Urothelium cell line (cell line): ENCODE data around the gene ZBTB17.
"Not testable (repeated sequence)": the region's sequence is repeated elsewhere in the genome, so short reads cannot be mapped to it uniquely, and the experiment has no call there.

Source experiments
- DNase-seq: peaks from one replicate; pipeline ENCODE4 v3.0.0; 2011; ENCODE audit warnings: low spot score, mixed read lengths
- FAIRE-seq: peaks from 2 replicates; lab custom pipeline; 2011; peaks lifted over from hg19 to GRCh38; lab: Jason Lieb, UNC

The ZBTB17 gene

DNA sequence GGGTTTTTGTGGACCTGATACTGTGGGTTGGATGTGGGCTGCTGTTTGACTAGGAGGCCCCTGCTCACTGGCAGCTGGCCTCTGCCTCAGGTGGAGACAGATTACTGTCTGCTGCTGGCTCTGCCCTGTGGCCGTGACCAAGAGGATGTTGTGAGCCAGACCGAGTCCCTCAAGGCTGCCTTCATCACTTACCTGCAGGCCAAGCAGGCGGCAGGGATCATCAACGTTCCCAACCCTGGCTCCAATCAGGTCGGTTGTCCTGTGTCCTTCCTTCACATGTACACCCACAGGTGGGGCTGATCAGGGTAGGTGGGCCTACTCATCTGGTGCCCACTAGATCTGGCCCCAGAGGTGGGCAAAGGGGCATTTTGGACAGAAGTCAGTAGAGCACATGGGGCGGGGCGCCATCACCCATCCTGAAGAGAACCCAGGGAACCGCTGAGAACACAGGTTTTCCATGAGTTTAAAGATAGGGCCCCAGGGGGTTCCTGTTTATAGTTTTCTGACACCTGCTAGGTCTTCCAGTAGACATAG lies 37.2 kb downstream of the ZBTB17 start:
- DNase-seq (no peak), FAIRE-seq (no peak)

DNA sequence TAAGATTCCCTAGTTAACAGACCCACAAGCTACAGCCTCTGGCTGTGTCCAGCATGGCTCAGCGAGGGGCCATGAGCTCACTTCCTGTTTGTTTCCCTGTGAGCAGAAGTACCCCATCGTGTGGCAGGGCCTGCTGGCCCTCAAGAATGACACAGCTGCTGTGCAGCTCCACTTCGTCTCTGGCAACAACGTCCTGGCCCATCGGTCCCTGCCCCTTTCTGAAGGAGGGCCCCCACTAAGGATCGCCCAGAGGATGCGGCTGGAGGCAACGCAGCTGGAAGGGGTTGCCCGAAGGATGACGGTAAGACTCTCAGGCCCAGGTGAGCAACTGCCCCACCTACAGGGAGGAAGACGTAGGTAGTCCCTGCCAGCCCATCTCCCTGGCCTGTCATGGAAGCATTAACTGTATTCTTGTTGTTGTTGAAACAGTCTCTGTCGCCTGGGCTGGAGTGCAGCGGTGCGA lies 38.2 kb downstream of the ZBTB17 start:
- no peak for DNase-seq
- no peak for FAIRE-seq

DNA sequence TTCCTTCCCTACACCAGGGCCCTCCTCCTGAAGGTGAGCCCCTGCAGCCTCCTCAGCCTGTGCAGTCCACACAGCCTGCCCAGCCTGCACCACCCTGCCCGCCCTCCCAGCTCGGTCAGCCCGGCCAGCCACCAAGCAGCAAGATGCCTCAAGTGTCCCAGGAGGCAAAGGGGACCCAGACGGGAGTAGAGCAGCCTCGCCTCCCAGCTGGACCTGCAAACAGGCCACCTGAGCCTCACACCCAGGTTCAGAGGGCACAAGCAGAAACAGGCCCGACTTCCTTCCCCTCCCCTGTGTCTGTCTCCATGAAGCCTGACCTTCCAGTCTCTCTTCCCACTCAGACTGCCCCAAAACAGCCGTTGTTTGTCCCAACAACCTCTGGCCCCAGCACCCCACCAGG lies 38.8 kb downstream of the ZBTB17 start:
- FAIRE-seq (no peak), DNase-seq (no peak)

DNA sequence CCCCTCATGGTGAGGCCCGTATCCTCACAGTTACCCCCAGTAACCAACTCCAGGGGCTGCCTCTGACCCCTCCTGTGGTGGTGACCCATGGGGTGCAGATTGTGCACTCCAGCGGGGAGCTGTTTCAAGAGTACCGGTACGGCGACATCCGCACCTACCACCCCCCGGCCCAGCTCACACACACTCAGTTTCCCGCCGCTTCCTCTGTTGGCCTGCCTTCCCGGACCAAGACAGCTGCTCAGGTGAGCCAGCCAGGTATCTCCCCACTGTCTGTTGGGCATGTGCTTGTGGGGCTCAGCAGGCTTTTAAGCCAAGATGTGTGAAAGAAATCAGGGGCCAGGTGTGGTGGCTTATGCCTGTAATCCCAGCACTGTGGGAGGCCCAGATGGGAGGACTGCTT lies 39.9 kb downstream of the ZBTB17 start:
- DNase-seq, result no peak
- no peak for FAIRE-seq

DNA sequence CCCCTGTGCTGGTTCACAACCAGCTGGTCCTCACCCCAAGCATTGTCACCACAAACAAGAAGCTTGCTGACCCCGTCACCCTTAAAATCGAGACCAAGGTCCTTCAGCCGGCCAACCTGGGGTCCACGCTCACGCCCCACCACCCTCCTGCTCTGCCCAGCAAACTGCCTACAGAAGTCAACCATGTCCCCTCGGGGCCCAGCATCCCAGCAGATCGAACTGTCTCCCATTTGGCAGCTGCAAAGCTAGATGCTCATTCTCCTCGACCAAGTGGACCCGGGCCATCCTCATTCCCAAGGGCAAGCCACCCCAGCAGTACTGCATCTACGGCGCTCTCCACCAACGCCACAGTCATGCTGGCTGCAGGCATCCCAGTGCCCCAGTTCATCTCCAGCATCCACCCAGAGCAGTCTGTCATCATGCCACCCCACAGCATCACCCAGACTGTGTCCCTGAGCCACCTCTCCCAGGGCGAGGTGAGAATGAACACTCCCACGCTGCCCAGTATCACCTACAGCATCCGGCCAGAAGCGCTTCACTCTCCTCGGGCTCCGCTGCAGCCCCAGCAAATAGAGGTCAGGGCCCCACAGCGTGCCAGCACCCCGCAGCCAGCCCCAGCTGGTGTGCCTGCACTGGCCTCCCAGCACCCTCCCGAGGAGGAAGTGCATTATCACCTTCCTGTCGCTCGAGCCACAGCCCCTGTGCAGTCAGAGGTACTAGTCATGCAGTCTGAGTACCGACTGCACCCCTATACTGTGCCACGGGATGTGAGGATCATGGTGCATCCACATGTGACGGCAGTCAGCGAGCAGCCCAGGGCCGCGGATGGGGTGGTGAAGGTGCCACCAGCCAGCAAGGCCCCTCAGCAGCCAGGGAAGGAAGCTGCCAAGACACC lies 40.6 kb downstream of the ZBTB17 start:
- no peak for FAIRE-seq

DNA sequence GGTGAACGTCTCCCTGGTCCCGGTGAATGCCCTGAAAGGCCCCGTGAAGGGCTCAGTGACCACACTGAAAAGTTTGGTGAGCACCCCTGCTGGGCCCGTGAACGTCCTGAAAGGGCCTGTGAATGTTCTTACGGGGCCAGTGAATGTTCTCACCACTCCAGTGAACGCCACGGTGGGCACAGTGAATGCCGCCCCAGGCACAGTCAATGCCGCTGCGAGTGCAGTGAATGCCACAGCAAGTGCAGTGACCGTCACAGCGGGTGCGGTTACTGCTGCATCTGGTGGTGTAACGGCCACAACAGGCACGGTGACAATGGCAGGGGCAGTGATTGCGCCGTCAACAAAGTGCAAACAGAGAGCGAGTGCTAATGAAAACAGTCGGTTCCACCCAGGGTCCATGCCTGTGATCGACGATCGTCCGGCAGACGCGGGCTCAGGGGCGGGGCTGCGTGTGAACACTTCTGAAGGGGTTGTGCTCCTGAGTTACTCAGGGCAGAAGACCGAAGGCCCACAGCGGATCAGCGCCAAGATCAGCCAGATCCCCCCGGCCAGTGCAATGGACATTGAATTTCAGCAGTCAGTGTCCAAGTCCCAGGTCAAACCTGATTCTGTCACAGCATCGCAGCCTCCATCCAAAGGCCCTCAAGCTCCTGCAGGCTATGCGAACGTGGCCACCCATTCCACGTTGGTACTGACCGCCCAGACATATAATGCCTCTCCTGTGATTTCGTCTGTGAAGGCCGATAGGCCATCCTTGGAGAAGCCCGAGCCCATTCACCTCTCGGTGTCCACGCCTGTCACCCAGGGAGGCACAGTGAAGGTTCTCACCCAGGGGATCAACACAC lies 41.5 kb downstream of the ZBTB17 start:
- DNase-seq (no peak), FAIRE-seq (no peak)

More for the DNA sequence above, 40.6 kb downstream of the ZBTB17 start:
- no peak for DNase-seq

DNA sequence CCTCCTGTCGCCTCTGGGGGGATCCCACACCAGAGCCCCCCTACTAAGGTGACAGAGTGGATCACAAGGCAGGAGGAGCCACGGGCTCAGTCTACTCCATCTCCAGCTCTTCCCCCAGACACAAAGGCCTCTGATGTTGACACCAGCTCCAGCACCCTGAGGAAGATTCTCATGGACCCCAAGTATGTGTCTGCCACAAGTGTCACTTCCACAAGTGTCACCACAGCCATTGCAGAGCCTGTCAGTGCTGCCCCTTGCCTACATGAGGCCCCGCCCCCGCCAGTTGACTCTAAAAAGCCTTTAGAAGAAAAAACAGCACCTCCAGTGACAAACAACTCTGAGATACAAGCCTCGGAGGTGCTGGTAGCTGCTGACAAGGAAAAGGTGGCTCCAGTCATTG lies 42.2 kb downstream of the ZBTB17 start:
- no peak for FAIRE-seq
- no peak for DNase-seq

DNA sequence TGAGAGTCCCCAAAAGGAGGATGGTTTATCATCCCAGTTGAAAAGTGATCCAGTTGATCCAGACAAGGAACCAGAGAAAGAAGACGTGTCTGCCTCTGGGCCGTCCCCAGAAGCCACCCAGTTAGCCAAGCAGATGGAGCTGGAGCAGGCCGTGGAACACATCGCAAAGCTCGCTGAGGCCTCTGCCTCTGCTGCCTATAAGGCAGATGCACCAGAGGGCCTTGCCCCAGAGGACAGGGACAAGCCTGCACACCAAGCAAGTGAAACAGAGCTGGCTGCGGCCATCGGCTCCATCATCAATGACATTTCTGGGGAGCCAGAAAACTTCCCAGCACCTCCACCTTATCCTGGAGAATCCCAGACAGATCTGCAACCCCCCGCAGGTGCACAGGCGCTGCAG lies 43.3 kb downstream of the ZBTB17 start:
- DNase-seq (no peak), FAIRE-seq (no peak)

DNA sequence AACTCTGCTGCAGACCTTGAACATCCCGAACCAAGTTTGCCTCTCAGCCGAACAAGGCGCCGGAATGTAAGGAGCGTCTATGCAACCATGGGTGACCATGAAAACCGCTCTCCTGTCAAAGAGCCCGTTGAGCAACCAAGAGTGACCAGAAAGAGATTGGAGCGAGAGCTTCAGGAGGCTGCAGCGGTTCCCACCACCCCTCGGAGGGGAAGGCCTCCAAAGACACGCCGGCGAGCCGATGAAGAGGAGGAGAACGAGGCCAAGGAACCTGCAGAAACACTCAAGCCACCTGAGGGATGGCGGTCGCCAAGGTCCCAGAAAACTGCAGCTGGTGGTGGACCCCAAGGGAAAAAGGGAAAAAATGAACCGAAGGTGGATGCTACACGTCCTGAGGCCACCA lies 44.0 kb downstream of the ZBTB17 start:
- no peak for FAIRE-seq
- no peak for DNase-seq

DNA sequence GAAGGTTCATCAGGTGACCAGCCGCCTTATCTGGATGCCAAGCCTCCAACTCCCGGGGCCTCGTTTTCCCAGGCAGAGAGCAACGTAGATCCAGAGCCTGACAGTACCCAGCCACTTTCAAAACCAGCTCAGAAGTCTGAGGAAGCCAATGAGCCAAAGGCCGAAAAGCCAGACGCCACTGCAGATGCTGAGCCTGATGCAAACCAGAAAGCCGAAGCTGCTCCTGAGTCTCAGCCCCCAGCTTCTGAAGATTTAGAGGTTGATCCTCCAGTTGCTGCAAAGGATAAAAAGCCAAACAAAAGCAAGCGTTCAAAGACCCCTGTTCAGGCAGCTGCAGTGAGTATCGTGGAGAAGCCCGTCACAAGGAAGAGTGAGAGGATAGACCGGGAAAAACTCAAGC lies 44.5 kb downstream of the ZBTB17 start:
- FAIRE-seq, result no peak
- no peak for DNase-seq

DNA sequence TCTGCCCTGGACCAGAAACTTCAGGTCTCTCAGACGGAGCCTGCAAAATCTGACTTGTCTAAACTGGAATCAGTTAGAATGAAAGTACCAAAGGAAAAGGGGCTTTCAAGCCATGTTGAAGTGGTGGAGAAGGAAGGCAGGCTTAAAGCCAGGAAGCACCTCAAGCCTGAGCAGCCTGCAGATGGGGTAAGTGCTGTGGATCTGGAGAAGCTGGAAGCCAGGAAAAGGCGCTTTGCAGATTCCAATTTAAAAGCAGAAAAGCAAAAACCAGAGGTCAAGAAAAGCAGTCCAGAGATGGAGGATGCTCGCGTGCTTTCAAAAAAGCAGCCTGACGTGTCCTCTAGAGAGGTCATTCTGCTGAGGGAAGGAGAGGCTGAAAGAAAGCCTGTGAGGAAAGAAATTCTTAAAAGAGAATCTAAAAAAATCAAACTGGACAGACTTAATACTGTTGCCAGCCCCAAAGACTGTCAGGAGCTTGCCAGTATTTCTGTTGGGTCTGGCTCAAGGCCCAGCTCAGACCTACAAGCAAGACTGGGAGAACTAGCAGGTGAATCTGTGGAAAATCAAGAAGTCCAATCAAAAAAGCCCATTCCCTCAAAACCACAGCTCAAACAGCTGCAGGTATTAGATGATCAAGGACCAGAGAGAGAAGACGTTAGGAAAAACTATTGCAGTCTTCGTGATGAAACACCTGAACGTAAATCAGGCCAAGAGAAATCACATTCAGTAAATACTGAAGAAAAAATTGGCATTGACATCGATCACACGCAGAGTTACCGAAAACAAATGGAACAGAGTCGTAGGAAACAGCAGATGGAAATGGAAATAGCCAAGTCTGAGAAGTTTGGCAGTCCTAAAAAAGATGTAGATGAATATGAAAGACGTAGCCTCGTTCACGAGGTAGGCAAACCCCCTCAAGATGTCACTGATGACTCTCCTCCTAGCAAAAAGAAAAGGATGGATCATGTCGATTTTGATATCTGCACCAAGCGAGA lies 46.6 kb downstream of the ZBTB17 start:
- no peak for FAIRE-seq
- no peak for DNase-seq

DNA sequence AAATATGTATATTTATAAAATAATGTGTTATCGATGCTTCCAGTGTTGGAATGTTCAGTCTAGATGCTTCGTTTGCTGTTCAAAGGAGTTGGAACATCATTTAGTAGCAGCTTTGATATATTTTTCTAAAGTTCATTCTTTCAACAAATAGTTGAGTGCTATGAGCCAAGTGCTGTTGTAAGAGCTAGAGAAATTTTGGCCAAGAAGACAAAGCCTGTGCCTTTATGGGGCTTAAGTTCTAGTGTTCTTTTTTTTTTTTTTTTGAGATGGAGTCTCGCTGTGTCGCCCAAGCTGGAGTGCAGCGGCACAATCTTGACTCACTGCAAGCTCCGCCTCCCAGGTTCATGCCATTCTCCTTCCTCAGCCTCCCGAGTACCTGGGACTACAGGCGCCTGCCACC lies 49.5 kb downstream of the ZBTB17 start:
- FAIRE-seq, DNase-seq: not testable (repeated sequence)

DNA sequence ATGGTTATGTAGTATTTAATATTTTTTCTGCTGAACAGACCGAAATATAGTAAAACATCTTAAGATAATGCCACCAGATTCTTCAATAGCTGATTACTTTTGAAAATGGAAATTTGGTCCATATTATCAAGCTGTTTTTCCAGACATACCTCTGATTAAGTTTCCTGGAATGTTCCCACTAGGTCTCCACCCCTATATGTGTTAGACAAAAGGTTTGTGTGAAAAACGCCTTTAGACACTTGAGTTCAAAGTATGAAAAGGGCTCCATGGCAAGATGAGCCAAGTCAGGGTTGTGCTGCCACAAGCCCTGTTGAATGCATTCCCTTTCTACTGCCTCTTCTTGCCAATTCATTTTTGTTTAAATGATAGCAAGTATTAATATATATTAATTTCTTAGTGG lies 52.7 kb downstream of the ZBTB17 start:
- no peak for FAIRE-seq
- peak; percentile 34 for DNase-seq

DNA sequence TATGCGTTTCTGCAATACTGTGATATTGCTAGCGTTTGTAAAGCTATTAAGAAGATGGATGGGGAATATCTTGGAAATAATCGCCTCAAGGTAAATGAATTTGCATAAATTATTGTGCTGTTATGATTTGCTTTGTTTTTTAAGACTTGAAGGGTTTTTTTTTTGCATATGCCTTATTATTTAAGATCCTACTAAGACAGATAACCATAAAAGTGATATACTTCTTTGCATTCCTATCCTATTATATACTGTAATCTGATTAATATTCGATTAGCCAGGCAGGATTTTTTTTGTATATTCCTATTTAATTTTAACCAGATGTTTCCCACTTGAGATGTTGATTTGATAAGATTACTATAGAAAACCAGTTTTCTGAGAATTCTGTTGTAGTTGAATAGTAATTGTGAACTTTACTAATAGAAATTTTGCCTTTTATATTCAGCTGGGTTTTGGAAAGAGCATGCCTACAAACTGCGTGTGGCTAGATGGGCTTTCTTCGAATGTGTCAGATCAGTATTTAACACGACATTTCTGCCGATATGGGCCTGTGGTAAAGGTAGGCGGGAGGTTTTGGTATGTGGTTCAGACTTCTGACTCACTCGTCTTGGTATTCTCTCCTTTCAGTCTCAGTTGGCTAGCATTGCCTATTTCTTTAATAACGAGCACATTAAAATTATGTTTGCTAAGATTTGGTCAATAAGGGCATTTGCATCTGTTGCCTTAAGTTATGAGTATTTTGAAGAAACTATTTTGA lies 56.8 kb downstream of the ZBTB17 start:
- DNase-seq, result peak; percentile 69
- FAIRE-seq, result peak; percentile 40

DNA sequence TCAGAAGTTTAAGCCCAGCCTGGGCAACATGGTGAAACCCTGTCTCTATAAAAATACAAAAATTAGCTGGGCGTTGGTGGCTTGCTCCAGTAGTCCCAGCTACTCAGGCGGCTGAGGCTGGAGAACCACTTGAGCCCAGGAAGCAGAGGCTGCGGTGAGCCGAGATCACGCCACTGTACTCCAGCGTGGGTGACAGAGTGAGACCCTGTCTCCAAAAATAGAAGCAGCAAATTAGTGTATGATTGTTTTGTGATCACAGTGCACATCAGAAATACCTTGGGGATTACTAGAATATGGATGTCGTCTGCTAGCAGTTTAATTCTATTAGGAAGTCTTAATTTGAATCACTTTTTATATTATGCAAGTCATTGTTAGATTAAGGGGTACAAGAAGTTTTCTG lies 59.0 kb downstream of the ZBTB17 start:
- DNase-seq (no peak), FAIRE-seq (no peak)

DNA sequence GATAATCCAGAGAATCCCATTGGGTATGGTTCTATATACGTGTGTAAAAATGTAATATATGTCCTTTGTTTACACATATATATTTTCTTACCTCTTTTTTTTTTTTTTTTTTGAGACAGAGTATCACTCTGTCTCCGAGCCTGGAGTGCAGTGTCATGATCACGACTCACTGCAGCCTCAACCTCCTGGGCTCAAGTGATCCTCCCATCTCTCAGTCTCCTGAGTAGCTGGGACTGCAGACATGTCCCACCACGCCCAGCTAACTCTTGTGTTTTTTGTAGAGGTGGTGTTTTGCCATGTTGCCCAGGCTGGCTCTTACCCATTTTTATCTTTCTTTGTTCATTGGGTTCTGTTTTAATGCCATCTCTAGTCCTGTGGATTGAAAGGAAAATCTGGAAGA lies 59.5 kb downstream of the ZBTB17 start:
- FAIRE-seq, result no peak
- no peak for DNase-seq

DNA sequence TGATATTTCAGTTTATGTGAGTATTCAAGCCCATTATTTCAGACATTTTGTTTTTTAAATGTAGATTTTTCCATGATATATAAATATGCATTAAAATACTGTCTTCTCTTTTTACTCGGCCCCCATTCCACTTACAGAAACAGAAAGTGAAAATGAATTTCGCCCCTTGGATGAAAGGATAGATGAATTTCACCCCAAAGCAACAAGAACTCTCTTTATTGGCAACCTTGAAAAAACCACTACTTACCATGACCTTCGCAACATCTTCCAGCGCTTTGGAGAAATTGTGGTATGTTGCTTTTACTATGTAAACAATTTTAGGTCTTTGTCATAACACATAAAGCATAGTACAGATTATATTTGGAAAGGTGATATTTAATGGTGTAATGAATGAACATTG lies 59.9 kb downstream of the ZBTB17 start:
- no peak for DNase-seq
- no peak for FAIRE-seq

DNA sequence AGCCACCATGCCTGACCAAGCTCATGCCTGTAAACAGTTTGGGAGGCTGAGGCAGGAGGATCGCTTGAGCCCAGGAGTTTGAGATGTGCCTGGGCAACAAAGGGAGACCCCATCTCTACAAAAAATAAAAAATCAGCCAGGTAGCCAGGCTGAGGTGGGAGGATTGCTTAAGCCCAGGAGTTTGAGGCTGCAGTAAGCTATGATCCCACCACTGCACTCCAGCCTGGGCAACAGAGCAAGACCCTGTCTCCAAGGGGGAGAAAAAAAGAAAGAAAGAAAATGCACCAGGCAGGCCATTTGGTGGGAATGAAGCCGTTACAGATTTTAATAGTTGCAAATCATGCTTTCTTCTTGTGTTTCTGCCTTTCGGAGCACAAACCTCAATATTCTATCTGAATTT lies 62.3 kb downstream of the ZBTB17 start:
- not testable (repeated sequence) for DNase-seq, FAIRE-seq

DNA sequence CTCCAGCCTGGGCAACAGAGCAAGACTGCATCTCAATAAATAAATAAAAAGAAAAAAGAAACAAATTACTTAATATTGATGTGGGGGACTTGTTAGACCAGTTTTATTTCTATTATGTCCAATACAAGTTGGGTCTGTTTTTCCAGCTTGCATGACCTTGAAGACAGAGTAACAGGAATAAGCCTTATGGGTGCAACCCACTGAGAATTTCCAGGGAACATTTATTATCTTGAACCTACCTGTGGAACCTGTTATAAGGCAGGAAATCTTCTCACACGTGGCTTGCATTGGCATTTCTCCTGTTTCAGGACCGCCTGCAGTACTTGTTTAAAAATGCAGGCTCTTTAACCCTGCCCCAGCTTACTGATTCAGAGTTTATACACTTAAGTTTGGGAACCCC lies 64.0 kb downstream of the ZBTB17 start:
- FAIRE-seq (no peak), DNase-seq (no peak)

DNA sequence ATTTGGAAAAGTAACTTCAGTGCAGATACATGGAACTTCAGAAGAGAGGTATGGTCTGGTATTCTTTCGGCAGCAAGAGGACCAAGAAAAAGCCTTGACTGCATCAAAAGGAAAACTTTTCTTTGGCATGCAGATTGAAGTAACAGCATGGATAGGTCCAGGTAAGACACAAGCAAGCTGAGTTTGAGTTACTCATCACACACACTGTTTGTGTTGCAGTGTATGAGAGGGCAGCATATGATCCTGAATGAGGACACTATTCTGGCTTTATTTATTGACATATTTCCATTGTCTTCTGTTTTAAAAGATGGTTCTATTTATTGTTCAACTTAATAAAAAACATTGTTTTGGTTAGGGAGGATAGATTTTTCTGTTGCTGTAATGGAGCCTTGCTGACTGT lies 64.8 kb downstream of the ZBTB17 start:
- FAIRE-seq (no peak), DNase-seq (no peak)
